HuH-7.5 (cell line): ENCODE data around the gene AHRR.
"Not testable (repeated sequence)": the region's sequence is repeated elsewhere in the genome, so short reads cannot be mapped to it uniquely, and the experiment has no call there.

Experiments used
- DNase-seq: peaks from one replicate; pipeline ENCODE4 v3.0.0; 2011; ENCODE audit warnings: low spot score

The AHRR gene

DNA sequence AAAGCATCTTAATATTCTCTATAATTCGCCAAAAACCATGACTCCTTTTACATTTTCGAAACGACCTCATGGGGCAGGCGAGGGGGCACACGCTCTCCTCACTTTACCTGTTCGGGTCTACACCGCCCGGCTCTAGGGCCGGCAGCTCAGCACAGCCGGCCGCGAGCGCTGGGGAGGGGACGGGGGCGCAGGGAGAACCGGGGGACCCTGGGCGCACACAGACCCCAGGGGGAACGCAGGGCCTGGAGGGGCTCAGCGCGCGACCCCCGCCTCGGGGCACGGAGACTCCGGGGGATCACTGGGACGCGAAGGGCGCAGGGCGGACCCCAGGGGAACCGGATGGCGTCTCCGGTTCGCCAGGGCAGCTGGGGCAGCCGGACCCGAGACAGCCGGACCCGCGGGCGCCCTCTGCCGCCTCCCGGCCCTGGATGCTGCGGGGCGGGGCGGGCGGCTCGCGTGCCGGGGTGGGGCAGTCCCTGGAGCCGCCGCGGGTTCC, at the start of gene AHRR:
AHRR (plus strand) TSS at position 485 of the 496 bp plus-strand sequence. CDS start 22,189 bp downstream, outside the sequence.
- DNase-seq, result peak; percentile 92

DNA sequence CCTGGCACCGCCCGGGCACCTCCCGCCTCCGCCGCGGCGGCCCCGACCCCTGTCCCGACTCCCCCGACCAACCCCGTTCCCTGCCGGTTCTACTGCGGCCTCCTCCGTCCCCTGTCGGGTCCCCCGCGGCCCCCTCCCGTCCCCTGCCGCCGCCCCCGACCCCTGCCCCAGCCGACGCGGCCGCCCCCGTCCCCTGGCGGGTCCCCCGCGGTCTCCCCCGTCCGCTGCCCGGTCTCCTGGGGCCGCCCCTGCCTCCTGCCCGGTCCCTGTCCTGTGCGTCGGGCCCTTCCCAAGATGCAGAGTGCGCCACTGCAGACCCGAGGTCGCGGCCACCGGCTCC, 49.7 kb upstream of the AHRR start:
- DNase-seq, result not testable (repeated sequence)

DNA sequence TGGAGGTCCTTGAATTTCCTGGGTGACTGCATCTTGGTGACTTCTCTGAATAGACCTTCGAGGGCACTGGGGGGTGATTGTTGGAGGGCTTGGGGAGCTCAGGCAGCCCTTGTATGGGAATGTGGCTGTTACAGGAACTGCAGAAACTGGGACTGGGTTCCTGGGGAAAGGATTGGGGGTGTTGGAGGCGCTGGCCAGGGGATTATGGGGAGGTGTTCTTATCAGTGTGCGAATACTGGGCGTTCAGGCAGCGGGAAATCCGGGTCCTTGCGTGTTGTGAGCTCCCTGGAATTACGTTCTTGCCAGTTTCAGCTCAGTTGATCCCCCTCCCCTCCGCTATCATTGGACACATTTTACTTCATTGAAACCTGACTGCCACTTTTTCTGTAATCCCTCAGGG, 48.4 kb upstream of the AHRR start:
- not testable (repeated sequence) for DNase-seq

- DNase-seq, result not testable (repeated sequence)
Observed at GRCh38 chr5:273491-273890, 48.0 kb upstream of the AHRR start.

DNA sequence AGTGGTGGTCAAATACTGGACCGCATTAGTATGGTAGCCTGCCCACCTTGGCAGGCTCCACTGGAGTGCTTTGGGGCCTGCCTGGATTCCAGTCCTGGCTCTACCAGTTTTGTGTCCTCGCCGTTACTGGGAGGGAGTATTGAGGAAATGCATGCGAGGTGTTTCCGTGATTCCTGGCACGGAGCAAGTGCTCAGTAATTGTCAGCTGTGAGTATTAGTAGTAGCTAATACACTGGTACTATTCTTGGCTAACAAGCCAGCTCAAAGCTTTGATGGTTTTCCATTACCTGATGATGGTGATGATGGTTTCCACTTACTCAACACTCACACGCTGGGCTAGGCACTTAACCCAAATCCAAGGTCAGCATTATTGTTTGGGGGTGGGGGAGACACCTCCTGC, 47.2 kb upstream of the AHRR start:
- not testable (repeated sequence) for DNase-seq

DNA sequence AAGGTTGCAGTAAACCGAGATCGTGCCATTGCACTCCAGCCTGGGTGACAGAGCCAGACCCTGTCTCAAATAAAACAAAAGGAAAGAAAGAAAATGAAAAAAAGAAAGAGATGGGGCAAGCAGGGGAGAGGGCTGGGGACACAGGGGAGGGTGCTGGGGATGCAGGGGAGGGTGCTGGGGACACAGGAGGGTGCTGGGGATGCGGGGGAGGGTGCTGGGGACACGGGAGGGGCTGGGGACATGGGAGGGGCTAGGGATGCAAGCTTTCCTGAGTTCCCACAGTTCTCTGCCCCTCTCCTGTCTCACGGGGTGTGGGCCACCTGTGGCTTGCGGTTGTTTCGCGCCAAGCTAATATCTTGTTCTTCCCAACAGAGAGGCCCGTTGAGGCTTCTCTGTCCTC, 42.9 kb upstream of the AHRR start:
- DNase-seq, result no peak

DNA sequence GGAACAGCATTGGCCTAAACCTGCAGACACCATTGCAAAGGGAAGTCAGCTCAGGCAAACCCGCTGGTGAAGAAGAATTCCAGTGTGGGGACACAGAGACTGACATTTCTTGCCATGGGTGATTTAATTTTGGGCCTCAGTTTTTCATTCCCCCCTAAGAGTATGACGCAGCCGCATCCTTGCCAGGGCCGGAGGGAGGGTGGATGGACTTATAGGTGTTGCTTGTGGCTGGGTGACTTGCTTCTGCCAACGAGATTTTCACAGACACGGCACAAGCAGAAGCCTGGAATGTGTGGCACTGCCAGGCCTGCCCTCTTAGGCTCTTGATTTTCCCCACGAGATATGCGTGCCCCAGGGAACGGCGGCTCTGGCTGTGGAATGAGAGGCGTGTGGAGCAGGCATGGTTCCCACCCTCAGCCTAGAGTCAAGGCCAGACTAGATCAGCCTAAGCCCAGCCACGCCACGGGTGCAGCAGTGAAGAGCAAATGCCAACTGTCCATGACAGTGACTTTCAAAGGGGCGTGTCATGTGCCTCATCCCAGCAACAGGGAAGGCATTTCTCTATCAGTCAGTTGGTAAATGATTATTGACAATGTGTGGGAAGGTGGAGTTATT, 42.4 kb upstream of the AHRR start:
- not testable (repeated sequence) for DNase-seq

DNA sequence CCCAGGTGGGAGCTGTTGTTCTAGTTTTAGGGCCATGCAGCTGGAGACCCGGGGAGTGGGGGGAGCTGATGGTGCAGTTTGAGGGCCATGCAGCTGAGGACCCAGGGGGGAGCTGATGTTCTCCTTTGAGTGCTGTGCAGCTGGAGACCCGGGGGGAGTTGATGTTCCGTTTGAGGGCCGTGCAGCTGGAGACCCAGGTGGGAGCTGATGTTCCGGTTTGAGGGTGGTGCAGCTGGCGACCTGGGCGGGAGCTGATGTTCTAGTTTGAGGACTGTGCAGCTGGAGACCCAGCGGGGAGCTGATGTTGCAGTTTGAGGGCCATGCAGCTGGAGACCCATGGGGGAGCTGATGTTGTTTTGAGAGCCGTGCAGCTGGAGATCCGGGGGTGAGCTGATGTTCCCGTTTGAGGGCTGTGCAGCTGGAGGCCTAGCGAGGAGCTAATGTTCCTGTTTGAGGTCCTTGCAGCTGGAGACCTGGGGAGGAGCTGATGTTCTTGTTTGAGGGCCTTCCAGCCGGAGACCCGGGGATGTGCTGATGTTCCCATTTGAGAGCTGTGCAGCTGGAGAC, 35.4 kb upstream of the AHRR start:
- DNase-seq, result no peak

- DNase-seq, result not testable (repeated sequence)
Observed at GRCh38 chr5:290200-290599, 31.3 kb upstream of the AHRR start.

DNA sequence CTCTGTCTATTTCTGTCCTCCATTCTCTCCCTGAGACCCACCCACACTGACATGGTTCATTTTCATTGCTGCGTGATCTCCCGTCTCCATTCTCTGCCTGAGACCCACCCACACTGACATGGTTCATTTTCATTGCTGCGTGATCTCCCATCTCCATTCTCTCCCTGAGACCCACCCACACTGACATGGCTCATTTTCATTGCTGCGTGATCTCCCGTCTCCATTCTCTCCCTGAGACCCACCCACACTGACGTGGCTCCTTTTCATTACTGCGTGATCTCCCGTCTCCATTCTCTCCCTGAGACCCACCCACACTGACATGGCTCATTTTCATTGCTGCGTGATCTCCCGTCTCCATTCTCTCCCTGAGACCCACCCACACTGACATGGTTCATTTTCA, 30.2 kb upstream of the AHRR start:
- not testable (repeated sequence) for DNase-seq

DNA sequence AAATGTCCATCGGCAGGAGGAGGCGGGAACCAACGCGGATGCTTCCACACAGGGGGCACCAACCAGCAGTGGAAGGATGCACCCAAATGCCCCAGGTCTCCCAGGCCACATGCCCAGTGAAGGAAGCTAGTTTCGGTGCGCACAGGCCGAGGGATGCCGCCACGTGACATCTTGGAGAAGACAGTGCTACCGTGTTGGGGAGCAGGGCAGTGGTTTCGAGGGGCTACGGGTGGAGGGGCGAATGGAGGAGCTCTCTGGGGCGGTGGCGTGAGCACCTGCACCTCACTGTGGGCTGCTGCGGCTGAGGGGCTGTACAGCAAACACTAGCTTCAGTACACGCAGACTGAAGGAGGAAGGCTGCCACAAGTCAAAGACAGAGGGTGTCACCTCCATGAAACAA, 26.7 kb upstream of the AHRR start:
- not testable (repeated sequence) for DNase-seq

DNA sequence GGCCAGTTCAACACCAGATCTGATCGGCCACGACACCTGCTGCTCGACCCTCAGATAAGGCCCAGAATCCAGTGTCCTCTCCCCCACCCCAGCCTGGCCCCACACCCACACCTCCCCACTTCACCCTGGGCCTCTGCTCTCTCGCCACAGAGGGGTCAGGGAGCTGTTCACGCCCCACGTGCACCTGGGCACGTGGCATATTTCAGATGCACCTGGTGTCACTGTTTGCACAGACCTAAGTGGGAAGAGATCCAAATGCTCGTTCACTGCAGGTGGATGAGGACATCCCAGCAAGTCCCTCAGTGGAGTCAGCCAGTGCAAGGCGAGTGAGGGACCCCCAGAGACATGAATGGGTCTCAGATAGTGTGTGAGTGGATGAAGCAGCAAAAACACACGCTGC, 25.3 kb upstream of the AHRR start:
- not testable (repeated sequence) for DNase-seq

- not testable (repeated sequence) for DNase-seq
Observed at GRCh38 chr5:296954-297353, 24.6 kb upstream of the AHRR start.

DNA sequence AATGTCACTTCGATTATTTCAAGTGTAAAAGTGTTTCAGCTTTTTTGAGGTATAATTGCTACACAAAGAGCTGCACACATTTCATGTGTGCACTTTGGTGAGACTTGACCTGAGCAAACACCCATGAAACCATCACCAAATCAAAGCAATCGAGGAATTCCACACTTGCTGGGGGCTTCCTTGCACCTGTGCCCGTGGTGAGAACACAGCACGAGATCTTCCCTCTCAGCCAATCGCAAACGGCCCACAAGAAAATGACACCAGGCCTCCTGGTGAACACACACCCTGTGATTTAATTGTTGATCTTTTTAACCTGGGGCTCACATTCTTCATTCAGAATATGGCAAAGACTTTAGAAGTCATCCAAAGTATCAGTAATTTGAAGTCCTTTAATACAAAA, 24.1 kb upstream of the AHRR start:
- not testable (repeated sequence) for DNase-seq

DNA sequence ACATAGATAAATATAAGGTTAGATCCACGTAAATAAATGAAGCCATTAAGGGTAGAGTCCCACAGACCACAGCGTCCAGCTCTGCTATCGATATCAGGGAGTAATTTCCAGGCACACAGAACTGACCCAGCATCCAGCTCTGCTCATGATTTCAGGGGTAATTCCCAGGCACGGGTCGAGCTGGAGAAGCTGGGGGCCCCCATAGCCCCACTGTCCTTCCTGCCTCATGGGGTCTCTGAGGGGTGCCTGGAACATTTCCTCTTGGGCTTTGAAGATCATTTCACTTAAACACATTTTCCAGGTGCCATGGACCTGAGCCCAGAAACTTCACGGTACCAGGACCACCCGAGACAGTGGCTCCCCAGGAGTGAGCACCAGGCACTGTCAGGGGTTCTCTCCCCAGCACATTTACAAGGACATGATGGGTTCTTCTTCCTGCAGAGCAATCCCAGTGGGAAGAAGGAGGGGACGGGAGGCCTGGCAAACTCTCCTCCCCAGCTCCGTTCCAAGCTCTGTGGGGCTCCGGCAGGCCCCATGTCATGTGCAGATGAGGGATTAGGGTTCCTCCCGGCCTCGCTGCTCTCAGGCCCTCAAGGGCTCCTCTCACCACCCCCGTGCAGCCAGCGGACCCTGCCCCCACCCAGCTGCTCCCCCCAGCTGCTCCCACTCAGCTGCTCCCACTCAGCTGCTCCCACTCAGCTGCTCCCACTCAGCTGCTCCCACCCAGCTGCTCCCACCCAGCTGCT, 23.4 kb upstream of the AHRR start:
- not testable (repeated sequence) for DNase-seq

- no peak for DNase-seq
Observed at GRCh38 chr5:298737-299125, 22.8 kb upstream of the AHRR start.

DNA sequence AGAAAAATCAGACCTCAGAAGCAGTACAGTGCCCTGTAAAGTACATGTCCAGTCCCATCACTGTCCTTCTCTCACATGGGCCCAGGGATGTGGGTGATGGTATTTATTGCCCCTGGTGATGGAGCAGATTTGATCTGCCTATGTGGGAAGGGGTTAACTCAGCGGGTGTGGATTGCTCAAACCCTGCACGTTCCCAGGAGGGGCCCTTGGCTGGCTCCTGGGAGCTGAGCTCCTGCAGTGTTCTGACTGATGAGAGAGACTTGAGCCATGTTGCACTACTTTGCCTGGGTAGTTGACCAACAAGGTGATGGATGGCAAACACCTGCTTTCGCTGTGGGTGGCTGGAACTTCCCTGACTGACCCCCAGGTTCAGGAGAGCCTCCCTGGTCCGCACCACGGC, 21.6 kb upstream of the AHRR start:
- not testable (repeated sequence) for DNase-seq

DNA sequence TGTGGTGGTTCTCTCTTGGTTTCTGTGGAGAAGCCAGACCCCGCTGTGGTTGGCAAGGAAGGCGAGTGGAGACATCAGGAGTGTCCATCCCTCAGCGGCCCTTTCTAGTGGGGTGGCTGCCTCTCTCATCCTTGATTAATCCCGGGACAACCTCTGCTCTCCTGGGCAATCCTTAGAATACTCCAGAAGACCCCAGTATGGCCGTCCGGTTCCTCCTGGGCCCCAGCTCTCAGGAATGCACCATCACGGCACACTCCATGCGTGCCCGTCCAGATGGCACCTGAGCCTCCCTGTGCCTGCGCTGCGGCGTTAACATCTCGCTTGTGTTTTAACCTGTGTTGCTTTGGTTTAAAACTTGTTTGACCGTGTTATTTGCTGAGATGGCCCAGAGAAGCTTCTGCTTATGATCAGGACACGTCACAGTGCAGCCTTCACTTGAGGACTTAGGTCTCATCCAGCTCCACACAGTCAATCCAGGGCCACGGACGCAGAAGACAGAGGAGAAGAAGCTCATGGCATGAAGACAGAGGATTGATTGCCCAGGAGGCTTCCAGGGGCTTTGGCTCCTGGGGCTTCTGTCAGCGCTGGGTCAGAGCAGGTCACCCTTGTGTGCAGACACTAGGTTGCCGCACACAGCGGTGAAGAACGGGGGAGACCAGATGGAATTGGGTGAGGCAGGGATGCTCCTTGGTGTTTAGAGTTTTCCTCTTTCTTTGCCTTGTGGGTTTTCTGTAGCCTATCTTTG, 20.7 kb upstream of the AHRR start:
- DNase-seq, result not testable (repeated sequence)

GRCh38 chr5:302416-302815, 19.1 kb upstream of the AHRR start:
- DNase-seq, result not testable (repeated sequence)

DNA sequence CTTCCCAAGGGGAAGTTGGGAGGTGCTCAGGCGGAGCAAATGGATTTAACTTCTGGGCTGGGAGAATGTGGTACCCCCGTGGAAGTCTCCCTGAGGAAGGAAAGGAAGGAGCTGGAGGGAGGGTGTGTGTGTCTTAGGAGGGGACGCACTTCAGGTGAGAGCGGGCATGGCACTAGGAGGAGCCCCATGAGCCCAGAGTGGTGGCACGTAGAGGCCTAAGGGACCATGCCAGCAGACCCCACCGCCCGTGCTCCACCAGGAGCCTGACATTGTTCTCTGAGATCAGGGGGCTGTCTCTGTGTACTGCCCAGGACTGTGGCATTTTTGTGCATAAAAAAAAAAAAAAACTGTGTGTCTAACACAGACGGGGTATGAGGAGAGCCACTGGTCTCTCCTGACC, 18.5 kb upstream of the AHRR start:
- DNase-seq, result no peak

DNA sequence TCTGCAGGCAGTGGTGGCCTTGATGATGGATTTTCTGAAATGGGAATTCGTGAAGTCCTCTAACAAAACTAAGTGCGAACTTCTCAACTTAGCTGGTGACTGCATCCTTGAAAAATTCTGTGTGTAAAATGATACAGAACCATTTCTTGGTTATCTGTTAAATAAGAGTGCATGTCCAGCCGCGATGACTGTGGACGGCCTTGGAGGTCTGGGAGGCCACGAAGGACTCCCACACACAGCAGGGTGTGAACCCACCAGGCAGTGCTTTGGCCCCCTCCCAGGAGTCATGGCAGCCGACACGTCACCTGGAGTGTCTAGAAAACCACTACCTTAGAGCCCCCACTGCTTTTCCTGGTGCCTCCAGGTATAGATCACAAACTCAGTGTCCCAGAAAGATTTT, 17.8 kb upstream of the AHRR start:
- DNase-seq, result not testable (repeated sequence)

DNA sequence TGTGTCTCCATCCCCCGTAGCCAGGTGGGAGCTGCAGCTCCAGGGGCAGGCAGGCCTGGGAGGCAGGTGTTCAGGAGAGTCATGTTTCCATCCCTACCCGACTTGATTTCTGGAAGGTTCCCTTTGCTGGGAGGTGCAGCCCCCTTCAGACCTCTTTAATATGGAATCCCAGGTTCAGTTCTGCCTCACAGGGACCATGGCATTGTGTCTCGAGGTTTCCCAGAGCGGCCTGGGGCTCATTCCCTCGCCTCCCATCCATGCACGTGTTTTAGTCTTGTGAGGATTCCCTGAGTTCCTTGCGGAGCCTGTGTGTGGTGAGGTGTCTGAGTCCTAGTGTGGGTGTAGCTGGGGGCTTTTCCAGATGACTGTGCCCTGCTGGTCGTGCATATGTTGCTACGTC, 16.5 kb upstream of the AHRR start:
- no peak for DNase-seq

GRCh38 chr5:305459-305858, 16.1 kb upstream of the AHRR start:
- no peak for DNase-seq
